ENCODE data around the gene UBR4. TPM values are rescaled to one million over a fixed set of nuclear protein-coding genes. Genes with fewer than 3 reads are reported as not detected.

The UBR4 gene
- polyA plus RNA-seq, 2 of the 4 experiments (the other 2 are of a cell fraction): 55.8 to 74.3 TPM

GRCh38 chr1:19204446-19205266 lies 5.4 kb downstream of the UBR4 start:
- ChIA-PET CTCF (no interaction called here), POLR2A (interaction anchor here (0.9 kb wide), 1 partner anchor 12 kb away, joined by 3 read pairs; no protein-coding TSS in a partner anchor)
- ATAC-seq: no peak
- H3K9me3 ChIP-seq: no peaks in the 10 kb centered on the region
- H3K27ac ChIP-seq: no peak overlapping the region
- peaks cover 41% of the 10 kb centered on the region for H3K4me1 ChIP-seq
- H3K4me2 ChIP-seq: peak overlapping the region; percentile 28; the same call in 1 of the 3 replicates
- FAIRE-seq: no peak
- H3K4me3 ChIP-seq: no peak overlapping the region
- no peak for DNase-seq (ENCODE audit: low read depth in 1 of 2, low spot score in 1 of 2)
- no peak for TF ChIP-seq POLR2A (IDR thresholded peaks at IDR 0.05; ENCODE audit: low read length)
- TF ChIP-seq MAX (IDR thresholded peaks at IDR 0.05): no peak
- TF ChIP-seq RARB (CRISPR knock-in tag; IDR thresholded peaks at IDR 0.05): no peak
- no peak for TF ChIP-seq NR3C1 (IDR thresholded peaks at IDR 0.05)
- no peak for TF ChIP-seq TFCP2L1 (CRISPR knock-in tag; IDR thresholded peaks at IDR 0.05)
- no peak for TF ChIP-seq KDM1A (IDR thresholded peaks at IDR 0.05; ENCODE audit: low read depth)
- TF ChIP-seq NPAS2 (CRISPR knock-in tag; IDR thresholded peaks at IDR 0.05; ENCODE audit: borderline replicate concordance): no peak
- no peak for TF ChIP-seq CTCF (IDR thresholded peaks at IDR 0.05)
- TF ChIP-seq SMC3 (IDR thresholded peaks at IDR 0.05): no peak
- TF ChIP-seq PHF8 (IDR thresholded peaks at IDR 0.05; ENCODE audit: borderline replicate concordance, low read depth): no peak
- no peak for TF ChIP-seq FOXS1 (CRISPR knock-in tag; IDR thresholded peaks at IDR 0.05)
- no peak for TF ChIP-seq POLR2AphosphoS2 (conservative IDR thresholded peaks at IDR 0.05; ENCODE audit: low read length)
- TF ChIP-seq HOXB5 (CRISPR knock-in tag; IDR thresholded peaks at IDR 0.05): no peak
- no peak for TF ChIP-seq ZNF302 (CRISPR knock-in tag; IDR thresholded peaks at IDR 0.05)
- no peak for TF ChIP-seq MAFK (IDR thresholded peaks at IDR 0.05; ENCODE audit: partially characterized antibody)
- no peak for TF ChIP-seq ATOH8 (CRISPR knock-in tag; IDR thresholded peaks at IDR 0.05; ENCODE audit: low read depth)
- WGBS (ENCODE audit: missing lambda C conversion rate): 82% methylated on average over 6 of the region's 6 CpGs

GRCh38 chr1:19203440-19203839 lies 6.6 kb downstream of the UBR4 start:
- Histone ChIP-seq H3K4me3 (no peak overlapping the region), H3K4me2 (peak overlapping the region; percentile 31), H3K4me1 (peaks cover 38% of the 10 kb centered on the region), H3K9me3 (no peaks in the 10 kb centered on the region), H3K27ac (0 out of 6 replicates have a peak overlapping the region, but pooled peaks of 1 of the 2 experiments have one; percentile 10)
- CTCF ChIA-PET: interaction anchor here (1.3 kb wide), 1 partner anchor 290 kb away, joined by 4 read pairs; no protein-coding TSS in a partner anchor
- FAIRE-seq (no peak), DNase-seq (ENCODE audit: low read depth in 1 of 2, low spot score in 1 of 2) (peak in 1 of 2 experiments; percentile 40), ATAC-seq (peak in 1 of 2 experiments; percentile 64; a peak in 4 of 6 replicates)
- WGBS (ENCODE audit: missing lambda C conversion rate): 24% methylated on average over 2 of the region's 2 CpGs
- POLR2A ChIA-PET: no interaction called here
- TF ChIP-seq PHF8 (IDR thresholded peaks at IDR 0.05; ENCODE audit: borderline replicate concordance, low read depth) (no peak), REST (IDR thresholded peaks at IDR 0.05) (no peak), HES2 (IDR thresholded peaks at IDR 0.05) (no peak), CBX8 (IDR thresholded peaks at IDR 0.05) (no peak), MAX (IDR thresholded peaks at IDR 0.05) (no peak), KDM5A (IDR thresholded peaks at IDR 0.05) (no peak), ZC3H11A (IDR thresholded peaks at IDR 0.05) (no peak), RAD21 (conservative IDR thresholded peaks at IDR 0.05 in 1 of 2, IDR thresholded peaks at IDR 0.05 in 1 of 2) (no peak), ELK1 (IDR thresholded peaks at IDR 0.05; ENCODE audit: low read depth, low read length) (no peak), EHMT2 (IDR thresholded peaks at IDR 0.05; ENCODE audit: low read depth) (no peak), CEBPB (IDR thresholded peaks at IDR 0.05) (no peak), HMGXB4 (CRISPR knock-in tag; IDR thresholded peaks at IDR 0.05; ENCODE audit: borderline replicate concordance) (no peak)
